Tibial nerve (tissue), 4 donors: Measurements from ENCODE around the gene YRDC.

Experiments
- EP300 ChIP-seq, 2 donors: sonication (generic); formaldehyde crosslinking; IDR thresholded peaks; one replicate each; pipeline ENCODE4 v1.6.1; 2017; ENCODE audit warnings: antibody characterized with exemption in 2 of 2, mild to moderate bottlenecking in 1 of 2
- POLR2A ChIP-seq, 2 donors: fragments of 450-650 bp; IDR thresholded peaks; one replicate each; pipeline ENCODE4 v1.6.1; 2017; ENCODE audit warnings: antibody characterized with exemption in 2 of 2, mild to moderate bottlenecking in 2 of 2, moderate library complexity in 2 of 2
- TF ChIP-seq, protein P1 (sequence below), 5 experiments: fragments of 200-600 bp in 3 of 5; fragments of 450-650 bp in 2 of 5; sonication (generic) in 3 of 5; IDR thresholded peaks; one replicate each; pipeline ENCODE4 v1.5.1; 2016 to 2019; ENCODE audit warnings: antibody characterized with exemption in 5 of 5, mild to moderate bottlenecking in 3 of 5, moderate library complexity in 2 of 5

DNA sequence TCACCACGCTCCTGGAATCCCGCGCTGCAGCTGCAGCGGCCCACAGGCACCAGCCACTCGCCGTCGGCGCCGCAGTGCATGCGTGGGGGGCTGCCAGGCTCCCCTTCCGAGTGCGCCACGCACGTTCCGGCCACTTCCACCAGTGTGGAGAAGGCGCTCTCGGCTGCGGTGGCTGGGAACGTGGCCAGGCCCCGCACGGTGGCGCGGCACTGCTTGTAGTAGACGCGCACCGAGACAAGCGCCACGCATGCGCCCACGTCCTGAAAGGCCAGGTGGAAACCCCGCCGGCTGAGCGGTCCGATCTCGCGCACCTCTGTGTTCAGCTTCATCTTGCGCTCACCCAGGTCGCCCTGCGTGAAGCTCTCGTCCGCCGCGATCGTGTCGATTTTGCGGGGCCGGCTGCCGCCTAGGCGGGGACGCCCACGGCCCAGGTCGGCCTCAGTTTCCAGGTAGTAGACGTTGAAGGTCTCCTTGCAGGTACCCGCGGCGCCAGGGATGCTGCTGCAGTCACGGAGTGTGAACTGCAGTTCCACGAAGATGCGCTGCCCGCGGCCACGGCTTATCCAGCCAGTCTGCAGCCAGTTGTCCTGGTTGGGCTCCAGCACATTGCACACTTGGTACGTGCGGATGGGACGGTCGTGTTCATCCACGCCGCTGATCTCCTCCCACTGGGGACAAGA is 46.5 kb downstream of the YRDC start:
- no peak for TF ChIP-seq EP300 (IDR thresholded peaks at IDR 0.05)
- TF ChIP-seq, protein P1, sequence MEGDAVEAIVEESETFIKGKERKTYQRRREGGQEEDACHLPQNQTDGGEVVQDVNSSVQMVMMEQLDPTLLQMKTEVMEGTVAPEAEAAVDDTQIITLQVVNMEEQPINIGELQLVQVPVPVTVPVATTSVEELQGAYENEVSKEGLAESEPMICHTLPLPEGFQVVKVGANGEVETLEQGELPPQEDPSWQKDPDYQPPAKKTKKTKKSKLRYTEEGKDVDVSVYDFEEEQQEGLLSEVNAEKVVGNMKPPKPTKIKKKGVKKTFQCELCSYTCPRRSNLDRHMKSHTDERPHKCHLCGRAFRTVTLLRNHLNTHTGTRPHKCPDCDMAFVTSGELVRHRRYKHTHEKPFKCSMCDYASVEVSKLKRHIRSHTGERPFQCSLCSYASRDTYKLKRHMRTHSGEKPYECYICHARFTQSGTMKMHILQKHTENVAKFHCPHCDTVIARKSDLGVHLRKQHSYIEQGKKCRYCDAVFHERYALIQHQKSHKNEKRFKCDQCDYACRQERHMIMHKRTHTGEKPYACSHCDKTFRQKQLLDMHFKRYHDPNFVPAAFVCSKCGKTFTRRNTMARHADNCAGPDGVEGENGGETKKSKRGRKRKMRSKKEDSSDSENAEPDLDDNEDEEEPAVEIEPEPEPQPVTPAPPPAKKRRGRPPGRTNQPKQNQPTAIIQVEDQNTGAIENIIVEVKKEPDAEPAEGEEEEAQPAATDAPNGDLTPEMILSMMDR (IDR thresholded peaks at IDR 0.05) = no peak
- TF ChIP-seq POLR2A (IDR thresholded peaks at IDR 0.05) = no peak
